GM19467 (cell line): ENCODE data around the gene CPA4.
"Not testable (repeated sequence)": the region's sequence is repeated elsewhere in the genome, so short reads cannot be mapped to it uniquely, and the experiment has no call there.

Source experiments
- ATAC-seq: cut with Tn5 transposase; IDR thresholded peaks from one replicate; pipeline ENCODE4 v1.9.1; 2021; ENCODE audit warnings: mild to moderate bottlenecking, moderate library complexity; ENCODE audit not compliant: unreplicated experiment

CPA4 gene, protein sequence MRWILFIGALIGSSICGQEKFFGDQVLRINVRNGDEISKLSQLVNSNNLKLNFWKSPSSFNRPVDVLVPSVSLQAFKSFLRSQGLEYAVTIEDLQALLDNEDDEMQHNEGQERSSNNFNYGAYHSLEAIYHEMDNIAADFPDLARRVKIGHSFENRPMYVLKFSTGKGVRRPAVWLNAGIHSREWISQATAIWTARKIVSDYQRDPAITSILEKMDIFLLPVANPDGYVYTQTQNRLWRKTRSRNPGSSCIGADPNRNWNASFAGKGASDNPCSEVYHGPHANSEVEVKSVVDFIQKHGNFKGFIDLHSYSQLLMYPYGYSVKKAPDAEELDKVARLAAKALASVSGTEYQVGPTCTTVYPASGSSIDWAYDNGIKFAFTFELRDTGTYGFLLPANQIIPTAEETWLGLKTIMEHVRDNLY

DNA sequence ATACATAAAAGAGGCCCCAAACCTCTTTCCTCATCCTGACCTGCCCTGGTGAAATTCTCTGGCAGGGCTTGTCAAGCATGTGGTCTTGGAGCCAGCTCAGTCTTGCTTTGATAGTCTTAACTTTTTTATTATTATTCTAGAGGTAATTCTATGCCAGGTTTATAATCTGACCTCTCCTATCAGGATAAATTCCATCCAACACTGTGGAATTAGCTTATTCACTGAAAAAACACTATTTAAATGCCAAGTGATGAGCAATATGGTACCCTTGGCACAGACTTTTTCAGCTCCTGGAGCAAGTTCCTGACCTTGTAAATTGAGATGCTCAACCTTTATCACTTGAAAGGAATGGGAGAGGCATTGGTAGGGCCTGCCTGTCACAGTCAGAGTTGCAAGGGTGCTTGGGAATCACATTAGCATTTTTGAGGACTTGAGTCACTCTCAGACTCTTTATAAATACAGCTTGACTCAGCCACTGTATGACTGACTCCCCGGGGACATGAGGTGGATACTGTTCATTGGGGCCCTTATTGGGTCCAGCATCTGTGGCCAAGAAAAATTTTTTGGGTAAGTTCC lies at the start of gene CPA4:
Gene CPA4, plus strand, starts transcription at position 480 of the 576 bp plus-strand sequence. Its CDS starts 20 bp downstream, at position 500.
- ATAC-seq, result no peak

DNA sequence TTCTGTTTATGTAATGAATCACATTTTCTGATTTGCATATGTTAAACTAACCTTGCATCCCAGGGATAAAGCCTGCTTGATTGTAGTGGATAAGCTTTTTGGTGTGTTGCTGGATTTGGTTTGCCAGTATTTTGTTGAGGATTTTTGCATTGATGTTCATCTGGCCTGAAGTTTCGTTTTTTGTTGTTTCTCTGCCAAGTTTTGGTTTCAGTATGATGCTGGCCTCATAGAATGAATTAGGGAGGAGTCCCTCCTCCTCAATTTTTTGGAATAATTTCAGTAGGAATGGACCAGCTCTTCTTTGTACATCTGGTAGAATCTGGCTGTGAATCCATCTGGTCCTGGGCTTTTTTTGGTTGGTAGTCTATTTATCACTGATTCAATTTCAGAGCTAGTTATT lies 49.5 kb upstream of the CPA4 start:
- not testable (repeated sequence) for ATAC-seq

DNA sequence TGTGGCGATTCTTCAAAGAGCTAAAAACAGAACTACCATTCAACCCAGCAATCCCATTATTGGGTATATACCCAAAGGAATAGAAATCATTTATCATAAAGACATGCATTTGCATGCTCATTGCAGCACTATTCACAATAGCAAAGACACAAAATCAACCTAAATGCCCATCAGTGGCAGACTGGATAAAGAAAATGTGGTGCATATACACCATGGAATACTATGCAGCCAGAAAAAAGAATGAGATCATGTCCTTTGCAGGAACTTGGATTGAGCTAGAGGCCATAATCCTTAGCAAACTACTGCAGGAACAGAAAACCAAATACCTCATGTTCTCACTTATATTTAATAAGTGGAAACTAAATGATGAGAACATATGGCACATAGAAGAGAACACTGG lies 46.5 kb upstream of the CPA4 start:
- ATAC-seq, result not testable (repeated sequence)

DNA sequence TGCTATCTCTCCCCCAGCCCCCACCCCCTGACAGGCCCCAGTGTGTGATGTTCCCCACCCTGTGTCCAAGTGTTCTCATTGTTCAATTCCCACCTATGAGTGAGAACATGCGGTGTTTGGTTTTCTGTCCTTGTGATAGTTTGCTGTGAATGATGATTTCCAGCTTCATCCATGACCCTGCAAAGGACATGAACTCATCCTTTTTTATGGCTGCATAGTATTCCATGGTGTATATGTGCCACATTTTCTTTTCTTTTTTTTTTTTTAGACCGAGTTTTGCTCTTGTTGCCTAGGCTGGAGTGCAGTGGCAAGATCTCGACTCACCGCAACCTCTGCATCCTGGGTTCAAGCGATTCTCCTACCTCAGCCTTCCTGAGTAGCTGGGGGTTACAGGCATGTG lies 44.1 kb upstream of the CPA4 start:
- ATAC-seq, result not testable (repeated sequence)

DNA sequence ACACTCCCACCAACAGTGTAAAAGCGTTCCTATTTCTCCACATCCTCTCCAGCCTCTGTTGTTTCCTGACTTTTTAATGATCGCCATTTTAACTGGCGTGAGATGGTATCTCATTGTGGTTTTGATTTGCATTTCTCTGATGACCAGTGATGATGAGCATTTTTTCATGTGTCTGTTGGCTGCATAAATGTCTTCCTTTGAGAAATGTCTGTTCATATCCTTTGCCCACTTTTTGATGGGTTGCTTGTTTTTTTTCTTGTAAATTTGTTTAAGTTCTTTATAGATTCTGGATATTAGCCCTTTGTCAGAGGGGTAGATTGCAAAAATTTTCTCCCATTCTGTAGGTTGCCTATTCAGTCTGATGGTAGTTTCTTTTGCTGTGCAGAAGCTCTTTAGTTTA lies 43.3 kb upstream of the CPA4 start:
- ATAC-seq, result not testable (repeated sequence)

DNA sequence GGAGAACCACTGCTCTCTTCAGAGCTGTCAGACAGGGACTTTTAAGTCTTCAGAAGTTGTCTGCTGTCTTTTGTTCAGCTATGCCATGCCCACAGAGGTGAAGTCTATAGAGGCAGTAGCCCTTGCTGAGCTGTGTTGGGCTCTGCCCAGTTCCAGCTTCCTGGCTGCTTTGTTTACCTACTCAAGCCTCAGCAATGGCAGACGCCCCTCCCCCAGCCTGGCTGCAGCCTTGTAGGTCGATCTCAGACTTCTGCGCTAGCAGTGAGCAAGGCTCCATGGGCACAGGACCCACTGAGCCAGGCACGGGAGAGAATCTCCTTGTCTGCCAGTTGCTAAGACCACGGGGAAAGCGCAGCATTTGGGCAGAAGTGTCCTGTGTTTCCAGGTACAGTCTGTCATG lies 38.4 kb upstream of the CPA4 start:
- no peak for ATAC-seq

DNA sequence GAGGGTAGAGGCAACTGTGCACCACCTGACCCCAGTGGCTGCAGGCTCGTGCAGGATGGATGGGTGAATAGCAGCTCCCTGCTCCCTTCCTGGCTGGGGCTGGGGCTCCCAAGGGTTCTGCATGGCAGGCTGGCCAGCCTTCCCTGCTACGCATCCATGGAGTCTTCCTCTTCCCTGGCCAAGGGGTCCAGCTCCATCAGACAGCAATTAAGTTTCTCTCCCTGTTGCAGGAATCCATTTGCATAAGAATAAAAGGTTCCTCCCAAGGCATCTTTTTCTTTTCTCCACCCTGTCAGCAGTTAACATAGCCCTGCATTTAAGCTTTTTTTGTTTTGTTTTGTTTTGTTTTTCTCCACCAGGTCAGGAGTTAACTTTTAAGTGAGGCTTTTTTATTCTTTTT lies 36.3 kb upstream of the CPA4 start:
- no peak for ATAC-seq

DNA sequence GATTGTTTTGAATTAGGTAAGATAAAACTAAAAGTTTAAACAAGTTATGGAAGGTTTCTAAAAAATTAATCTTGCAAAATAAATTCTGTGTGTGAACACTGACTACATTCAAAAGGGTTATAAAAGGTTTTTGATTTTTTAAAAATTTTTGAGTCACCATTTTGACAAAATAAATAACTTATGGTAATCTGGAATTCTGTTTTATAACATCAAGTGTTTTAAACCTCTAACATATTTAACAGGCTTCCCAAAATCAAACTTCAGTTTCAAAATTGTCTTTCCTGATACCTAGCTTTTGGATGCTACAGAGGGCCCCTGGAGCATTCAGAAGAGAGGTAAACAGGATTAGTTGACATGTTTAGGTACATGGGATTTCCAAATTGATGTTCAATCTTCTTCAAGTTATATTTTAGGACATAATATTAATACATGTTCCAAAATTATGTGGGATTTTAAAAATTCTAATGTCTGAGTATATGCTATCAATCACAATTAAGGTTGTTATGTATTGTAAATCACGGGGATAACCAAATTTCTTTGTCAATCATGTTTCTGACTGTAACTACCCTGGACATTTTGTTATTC lies 34.4 kb upstream of the CPA4 start:
- ATAC-seq, result no peak

DNA sequence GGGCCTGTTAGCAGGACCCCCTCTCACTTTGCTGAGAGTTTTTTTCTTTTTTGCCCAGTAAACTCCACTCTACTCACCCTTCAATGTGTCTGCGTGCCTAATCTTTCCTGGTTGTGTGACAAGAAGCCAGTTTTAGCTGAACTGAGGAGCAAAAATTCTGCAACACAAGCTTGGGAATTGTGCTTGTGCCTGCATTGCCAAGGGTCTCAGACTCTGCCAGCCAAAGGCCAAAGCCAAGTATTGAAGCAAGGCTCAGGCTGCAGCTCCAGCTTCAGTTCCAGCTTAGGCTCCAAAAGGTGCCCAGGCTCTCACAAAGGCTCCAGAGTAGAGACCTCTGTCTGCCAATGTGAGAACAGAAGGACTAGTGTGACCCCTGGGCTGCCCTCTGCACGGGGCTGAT lies 30.5 kb upstream of the CPA4 start:
- no peak for ATAC-seq

DNA sequence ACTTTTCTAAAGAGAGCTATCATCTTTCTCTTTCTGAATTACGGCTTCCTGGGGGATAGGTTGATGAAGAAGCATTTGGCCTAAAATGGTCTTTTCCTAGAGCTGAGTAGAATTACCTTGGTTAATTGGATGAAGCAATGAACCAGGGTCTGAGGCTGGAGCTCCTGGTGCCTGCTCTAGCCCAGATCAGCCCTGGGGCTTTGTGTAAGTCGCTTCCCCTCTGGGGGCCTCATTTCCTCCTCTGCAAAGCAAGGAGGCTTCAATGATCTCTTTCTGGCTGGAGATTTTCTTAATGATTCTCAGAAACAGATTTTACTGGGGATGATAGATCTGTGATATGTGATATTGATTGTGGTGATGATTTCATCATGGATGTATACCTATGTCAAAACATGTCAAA lies 29.8 kb upstream of the CPA4 start:
- ATAC-seq, result no peak

DNA sequence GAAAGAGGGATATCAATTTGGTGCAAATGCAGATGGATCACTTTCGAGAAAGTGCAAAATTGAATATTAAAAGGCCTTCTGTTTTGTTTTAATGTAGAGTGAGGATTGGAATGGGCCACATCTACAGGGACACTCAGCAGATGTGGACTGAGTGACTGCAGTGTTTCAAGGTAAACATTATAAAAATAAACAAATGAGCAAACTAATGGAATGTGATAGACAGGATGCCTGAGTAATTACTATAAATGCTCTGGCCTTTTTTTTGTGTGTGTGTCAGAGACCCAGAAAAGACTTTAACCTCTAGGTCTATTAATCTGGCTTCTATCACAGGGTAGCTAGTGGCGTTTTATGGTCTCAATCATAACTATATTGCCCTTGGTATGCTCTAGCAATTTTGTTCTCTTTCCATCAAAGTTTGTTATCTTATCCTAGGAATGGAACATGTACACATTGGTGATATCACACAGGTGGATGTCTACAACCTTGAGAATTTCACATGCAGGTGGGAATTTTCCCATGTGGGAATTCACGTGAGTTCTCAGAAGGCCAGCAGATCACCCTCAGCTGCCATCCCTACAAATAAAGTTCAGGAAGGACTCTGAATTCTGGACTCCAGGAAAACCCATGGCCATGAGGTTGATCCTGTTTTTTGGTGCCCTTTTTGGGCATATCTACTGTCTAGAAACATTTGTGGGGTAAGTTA lies 26.6 kb upstream of the CPA4 start, which contains the start of gene CPA2:
Gene CPA2, plus strand, starts transcription at position 606 of the 703 bp plus-strand sequence. Its CDS starts 19 bp downstream, at position 625.
- ATAC-seq, result no peak

DNA sequence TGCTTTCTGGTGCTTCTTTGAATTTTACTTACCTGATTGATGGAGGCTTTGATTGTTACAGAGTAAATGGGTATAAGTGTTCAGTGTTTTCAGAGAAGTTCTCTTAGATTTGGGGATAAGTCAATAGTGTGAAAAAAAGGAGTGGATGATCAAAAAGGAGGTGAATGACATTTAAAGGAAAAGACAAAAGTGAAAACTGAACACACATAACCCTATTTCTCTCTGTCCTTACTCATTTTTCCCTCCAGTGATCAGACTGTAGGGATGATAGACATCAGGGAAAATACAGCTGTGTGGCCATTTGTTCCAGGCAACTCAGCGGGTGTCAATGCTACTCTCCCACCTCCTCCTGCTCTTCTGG lies 26.0 kb upstream of the CPA4 start:
- no peak for ATAC-seq

DNA sequence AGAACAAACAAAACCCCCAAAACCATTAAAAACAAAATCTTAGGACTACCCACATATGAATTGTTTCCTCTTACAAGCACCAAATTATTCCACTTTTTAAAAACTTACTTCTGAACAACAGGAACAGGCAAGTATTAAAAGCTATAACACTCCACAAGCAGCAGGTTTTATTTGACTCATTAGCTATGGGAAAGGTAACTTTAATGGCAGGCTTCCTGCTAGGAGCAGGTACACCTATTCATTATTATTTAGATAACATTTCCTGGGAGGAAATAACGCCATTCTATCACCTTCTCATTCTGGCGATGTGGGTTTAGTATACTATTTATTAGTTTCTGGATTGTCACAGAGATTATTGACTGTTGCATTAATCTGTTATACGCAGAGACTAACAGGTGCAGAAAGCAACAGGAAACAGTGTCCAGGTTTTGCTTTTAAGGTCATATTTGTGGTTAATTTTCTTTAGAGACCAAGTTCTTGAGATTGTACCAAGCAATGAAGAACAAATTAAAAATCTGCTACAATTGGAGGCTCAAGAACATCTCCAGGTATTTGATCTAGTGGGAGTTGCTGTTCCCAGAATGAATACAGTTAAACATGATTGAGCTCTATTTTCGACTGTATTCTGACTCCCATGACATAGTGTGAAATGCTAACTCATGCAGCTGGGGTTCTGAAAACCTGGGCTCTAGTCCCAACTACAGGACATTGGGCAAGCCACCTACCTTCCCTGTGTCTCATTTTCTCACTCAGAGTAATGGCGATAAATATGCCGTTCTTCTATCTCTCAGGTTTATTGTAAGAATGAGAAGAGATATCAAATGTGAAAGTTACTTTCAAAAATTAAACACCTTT lies 24.3 kb upstream of the CPA4 start:
- ATAC-seq, result no peak

DNA sequence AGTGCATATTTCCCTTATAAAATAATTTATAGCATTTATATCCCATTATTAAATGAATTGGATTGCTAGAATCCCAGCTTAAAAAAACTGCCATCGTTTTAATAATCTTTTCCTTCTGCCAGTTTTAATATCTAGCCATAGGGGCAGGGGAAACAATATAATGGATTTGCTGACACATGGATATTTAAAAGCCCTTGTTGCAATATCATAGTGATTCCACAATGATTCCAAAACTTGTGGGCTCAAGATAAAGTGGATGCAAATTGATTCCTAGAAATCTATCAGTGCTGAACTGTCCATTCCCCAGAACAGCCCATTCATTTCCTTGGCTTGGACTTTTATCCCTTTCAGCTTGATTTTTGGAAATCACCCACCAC lies 23.7 kb upstream of the CPA4 start:
- no peak for ATAC-seq

DNA sequence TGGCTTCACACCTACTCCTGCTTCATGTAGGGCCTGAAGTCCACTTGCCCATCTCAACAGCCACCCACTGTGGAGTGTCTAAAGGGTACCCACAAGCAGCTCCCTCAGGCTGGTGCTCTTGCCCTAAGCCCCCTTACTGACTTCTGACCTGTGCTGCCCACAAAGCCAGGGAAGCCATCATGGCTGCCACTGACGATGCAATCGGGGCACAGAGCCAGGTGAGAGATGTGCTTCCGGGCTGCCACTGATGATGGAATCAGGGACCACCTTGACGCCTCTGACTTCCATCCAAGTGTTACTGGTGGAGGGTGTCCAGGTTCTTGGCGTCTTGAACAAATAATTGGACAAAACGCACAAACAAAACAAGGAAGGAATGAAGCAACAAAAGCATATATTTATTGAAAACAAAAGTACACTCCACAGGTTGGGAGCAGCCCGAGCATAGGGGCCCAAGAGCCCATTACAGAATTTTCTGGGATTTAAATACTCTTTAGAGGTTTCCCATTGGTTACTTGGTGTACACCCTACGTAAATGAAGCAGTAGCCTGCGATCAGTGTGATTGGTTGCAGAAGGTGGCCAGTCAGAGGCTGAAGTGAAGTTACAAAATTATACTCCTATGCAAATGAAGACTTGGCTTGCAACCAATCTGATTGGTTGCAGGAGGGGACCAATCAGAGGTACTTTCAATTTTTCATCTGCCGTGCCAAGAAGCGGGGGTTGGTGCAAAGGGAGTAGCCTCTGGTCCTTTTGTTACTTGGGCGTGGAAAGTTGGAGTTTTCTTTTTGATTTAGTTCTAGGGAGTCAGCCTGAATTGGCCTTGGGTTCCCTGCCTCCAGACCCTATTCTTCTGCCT lies 21.8 kb upstream of the CPA4 start:
- ATAC-seq, result no peak

DNA sequence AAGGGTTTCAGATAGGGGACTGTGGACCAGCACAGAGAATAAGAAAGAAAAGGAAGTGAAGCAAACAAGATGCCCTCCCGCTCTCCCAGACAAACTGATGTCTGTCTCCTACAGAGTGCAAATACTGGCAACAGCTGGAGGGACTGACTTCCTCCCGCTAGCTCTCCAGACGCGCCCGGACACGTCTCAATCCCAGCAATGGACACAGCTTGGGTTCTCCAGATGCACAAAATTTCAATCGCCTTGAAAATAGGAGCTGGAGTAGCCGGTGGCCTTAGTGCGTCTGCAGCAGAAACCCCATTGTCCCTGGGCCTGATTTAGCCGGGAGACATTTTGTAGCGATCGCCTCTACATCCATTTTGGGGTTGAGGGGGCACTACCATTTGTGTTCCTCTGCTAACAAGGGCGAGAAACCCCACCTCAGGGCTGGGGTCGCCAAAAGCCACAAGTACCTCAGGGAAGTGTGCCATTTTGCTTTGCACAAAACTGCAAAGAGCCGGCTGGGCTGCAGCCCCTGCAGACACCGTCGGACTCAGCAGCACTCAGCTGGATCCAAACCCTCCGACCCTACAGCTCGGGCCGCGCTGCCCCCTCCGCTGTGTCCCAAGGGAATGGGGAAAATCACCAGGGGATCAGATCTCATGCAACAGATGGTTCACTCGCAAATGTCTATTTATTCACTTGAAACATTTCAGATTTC lies 20.4 kb upstream of the CPA4 start:
- no peak for ATAC-seq

DNA sequence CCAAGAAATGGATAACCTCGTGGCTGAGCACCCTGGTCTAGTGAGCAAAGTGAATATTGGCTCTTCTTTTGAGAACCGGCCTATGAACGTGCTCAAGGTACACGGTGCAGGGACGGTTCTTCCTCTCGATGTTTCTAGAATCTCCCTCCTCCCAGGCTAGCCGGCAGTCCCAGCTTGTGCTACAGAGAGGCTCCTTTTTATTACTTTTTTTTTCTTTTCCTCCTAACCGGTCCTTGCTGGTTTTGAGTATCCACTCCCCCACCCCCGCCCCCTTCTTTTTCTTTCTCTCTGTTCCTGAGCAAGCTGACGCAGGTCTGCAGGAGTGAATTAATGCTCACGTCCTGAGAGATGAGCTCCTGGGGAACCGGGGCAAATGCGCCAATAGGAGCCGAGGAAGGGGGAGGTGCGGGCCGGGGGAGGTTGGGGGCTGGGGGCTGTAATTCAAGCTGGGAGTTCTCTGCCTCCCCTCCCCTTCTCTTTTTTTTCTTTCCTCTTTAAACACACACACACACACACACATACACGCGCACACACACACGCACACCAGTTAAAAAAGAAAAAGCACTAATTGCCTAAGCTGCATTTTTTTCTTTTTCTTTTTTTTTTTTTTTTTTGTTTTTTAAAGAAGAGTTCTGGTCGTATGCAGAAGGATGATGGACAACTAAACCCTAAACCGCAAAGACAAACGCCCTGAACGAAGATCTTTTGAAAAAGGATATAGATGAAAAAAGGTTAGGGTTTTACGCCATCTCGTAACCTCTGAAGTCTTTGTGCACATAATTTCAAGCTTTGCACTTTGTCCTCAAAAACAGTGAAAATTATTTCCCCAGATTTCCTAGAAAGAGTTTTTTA lies 19.7 kb upstream of the CPA4 start:
- ATAC-seq, result no peak

DNA sequence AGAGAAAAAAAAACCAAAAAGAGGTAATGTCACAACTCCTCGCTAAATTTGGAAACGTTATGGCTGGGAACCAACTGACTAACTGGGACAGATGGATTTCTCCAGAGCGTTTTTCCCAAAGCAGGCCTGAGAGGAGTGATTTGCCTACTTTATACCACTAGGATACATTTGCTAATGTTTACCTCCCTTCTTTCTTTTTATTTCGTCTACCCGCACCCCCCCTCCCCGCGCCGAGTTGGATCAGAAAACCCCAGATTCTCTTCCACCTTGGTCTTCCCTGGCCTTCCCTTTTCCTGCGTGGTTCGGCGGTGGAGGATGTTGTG lies 19.1 kb upstream of the CPA4 start:
- no peak for ATAC-seq
